Measurements from ENCODE around the gene PRUNE1. TPM values are rescaled to one million over a fixed set of nuclear protein-coding genes. Genes with fewer than 3 reads are reported as not detected.

Gene PRUNE1
- total RNA-seq, 1 donor from 2014 or later = 21.6 TPM

Other genes with a start within 250 kb of the PRUNE1 start
- 106 TPM for gene CTSS, start 242.7 kb upstream of the PRUNE1 start, total RNA-seq
- gene CTSK, start 200.2 kb upstream of the PRUNE1 start, total RNA-seq = 47.6 TPM
- 38.9 TPM for gene ARNT, start 131.8 kb upstream of the PRUNE1 start, total RNA-seq
- not detected for gene CTXND2, start 121.3 kb upstream of the PRUNE1 start, total RNA-seq
- 42.6 TPM for gene SETDB1, start 82.1 kb upstream of the PRUNE1 start, total RNA-seq
- gene CERS2, start 33.6 kb upstream of the PRUNE1 start, total RNA-seq = 350 TPM
- gene ANXA9, start 26.2 kb upstream of the PRUNE1 start, total RNA-seq = 25.1 TPM
- gene MINDY1, start 1.5 kb upstream of the PRUNE1 start, total RNA-seq = 60.1 TPM
- gene BNIPL, start 28.1 kb downstream of the PRUNE1 start, total RNA-seq = 0.66 TPM
- 12.5 TPM for gene C1orf56, start 39.3 kb downstream of the PRUNE1 start, total RNA-seq
- 87.3 TPM for gene CDC42SE1, start 51.2 kb downstream of the PRUNE1 start, total RNA-seq
- 3.6 TPM for gene MLLT11, start 51.9 kb downstream of the PRUNE1 start, total RNA-seq
- 20.6 TPM for gene GABPB2, start 62.3 kb downstream of the PRUNE1 start, total RNA-seq
- 9.1 TPM for gene SEMA6C, start 138.2 kb downstream of the PRUNE1 start, total RNA-seq
- gene TNFAIP8L2, start 148.2 kb downstream of the PRUNE1 start, total RNA-seq = 4.6 TPM
- gene LYSMD1, start 157.5 kb downstream of the PRUNE1 start, total RNA-seq = 11.5 TPM
- gene SCNM1, start 157.7 kb downstream of the PRUNE1 start, total RNA-seq = 36.4 TPM
- 0.78 TPM for gene TMOD4, start 167.5 kb downstream of the PRUNE1 start, total RNA-seq
- 43.8 TPM for gene VPS72, start 181.7 kb downstream of the PRUNE1 start, total RNA-seq
- gene PIP5K1A, start 190.1 kb downstream of the PRUNE1 start, total RNA-seq = 41.8 TPM
- 125 TPM for gene PSMD4, start 246.3 kb downstream of the PRUNE1 start, total RNA-seq

Data from mucosa of gallbladder (tissue), 1 donor.